H1 (cell line): ENCODE data around the gene CAMK2A. TPM values are rescaled to one million over a fixed set of nuclear protein-coding genes. Genes with fewer than 3 reads are reported as not detected.

Experiments
- CTCF ChIA-PET: fragments of 300-600 bp; sonication (Branson Sonifier 250); formaldehyde crosslinking; loops from one replicate; lab custom pipeline; 2021; ENCODE audit not compliant: partially characterized antibody; lab: Charles Lee
- POLR2A ChIA-PET: fragments of 300-600 bp; sonication (Branson Sonifier 250); formaldehyde crosslinking; loops from one replicate; lab custom pipeline; 2021; ENCODE audit warnings: inconsistent platforms; ENCODE audit not compliant: partially characterized antibody; lab: Charles Lee
- DNase-seq, 2 experiments: peaks; one replicate each; pipeline versions ENCODE4 v3.0.0 to v3.0.0-alpha.2; 2010 to 2022; ENCODE audit warnings: low spot score in 2 of 2, low read depth in 1 of 2, mixed read lengths in 1 of 2
- FAIRE-seq: peaks from 2 replicates; lab custom pipeline; 2011; peaks lifted over from hg19 to GRCh38; lab: Jason Lieb, UNC
- H2AFZ ChIP-seq: 2 replicates; pipeline ENCODE4 v1.8.1; 2012; ENCODE audit warnings: low read length, inconsistent platforms
- H2AK5ac ChIP-seq: 2 replicates; pipeline ENCODE4 v1.6.1; 2013; ENCODE audit warnings: low read depth, low read length
- H2BK120ac ChIP-seq: replicated peaks from 2 replicates; pipeline ENCODE3; 2013; ENCODE audit warnings: low read depth, low read length, inconsistent platforms
- H2BK12ac ChIP-seq: 2 replicates; pipeline ENCODE4 v1.6.1; 2013; ENCODE audit warnings: low read depth, low read length
- H2BK15ac ChIP-seq: 2 replicates; pipeline ENCODE4 v1.6.1; 2013; ENCODE audit warnings: low read length
- H2BK20ac ChIP-seq: 2 replicates; pipeline ENCODE4 v1.6.1; 2013; ENCODE audit warnings: low read length
- H2BK5ac ChIP-seq: 2 replicates; pipeline ENCODE4 v1.6.1; 2013; ENCODE audit warnings: low read depth, low read length
- H3K14ac ChIP-seq: 2 replicates; pipeline ENCODE4 v1.6.1; 2013; ENCODE audit warnings: inconsistent platforms; ENCODE audit not compliant: insufficient read length
- H3K18ac ChIP-seq: 2 replicates; pipeline ENCODE4 v1.6.1; 2013; ENCODE audit warnings: low read length; ENCODE audit errors: extremely low read depth
- H3K23ac ChIP-seq: 2 replicates; pipeline ENCODE4 v1.6.1; 2013; ENCODE audit warnings: inconsistent platforms; ENCODE audit not compliant: insufficient read length
- H3K23me2 ChIP-seq: 2 replicates; pipeline ENCODE4 v1.6.1; 2013; ENCODE audit warnings: low read depth, low read length
- H3K27ac ChIP-seq: 2 replicates; pipeline ENCODE4 v1.6.1; 2011; ENCODE audit warnings: low read depth, low read length, inconsistent platforms
- H3K27me3 ChIP-seq, 4 experiments: replicated peaks in 1 of 4; 1 replicate in 1 of 4; 2 replicates in 3 of 4; pipeline versions ENCODE4 v1.6.1 to v1.8.1; 2011 to 2013; ENCODE audit warnings: low read length in 3 of 4, mild to moderate bottlenecking in 3 of 4, inconsistent platforms in 2 of 4, mixed read lengths in 2 of 4, moderate library complexity in 1 of 4; ENCODE audit not compliant: control insufficient read depth in 3 of 4, insufficient read depth in 3 of 4; ENCODE audit errors: extremely low read depth in 1 of 4
- H3K36me3 ChIP-seq, 4 experiments: 2 replicates each; pipeline versions ENCODE4 v1.6.1 to v1.8.1; 2011 to 2013; ENCODE audit warnings: mild to moderate bottlenecking in 4 of 4, low read length in 3 of 4, moderate library complexity in 2 of 4, control low read depth in 1 of 4, inconsistent platforms in 1 of 4; ENCODE audit not compliant: insufficient read depth in 4 of 4, control insufficient read depth in 2 of 4
- H3K4ac ChIP-seq: replicated peaks from 2 replicates; pipeline ENCODE3; 2013; ENCODE audit warnings: low read length, low read depth, mixed read lengths, inconsistent platforms; ENCODE audit not compliant: insufficient read length
- H3K4me1 ChIP-seq, 4 experiments: replicated peaks in 1 of 4; 1 replicate in 1 of 4; 2 replicates in 3 of 4; pipeline versions ENCODE4 v1.6.1 to v1.8.1; 2011 to 2013; ENCODE audit warnings: low read length in 3 of 4, inconsistent platforms in 2 of 4, mixed read lengths in 1 of 4; ENCODE audit not compliant: insufficient read depth in 4 of 4, control insufficient read depth in 3 of 4
- H3K4me2 ChIP-seq, 2 experiments: 2 replicates each; pipeline versions ENCODE4 v1.6.1 to v1.8.1; 2011 to 2013; ENCODE audit warnings: low read depth in 2 of 2, low read length in 2 of 2, control low read depth in 1 of 2, inconsistent platforms in 1 of 2, mild to moderate bottlenecking in 1 of 2; ENCODE audit not compliant: insufficient read depth in 1 of 2
- H3K4me3 ChIP-seq, 4 experiments: fragments of 200-600, 300-600 bp in 1 of 4; sonication (generic), shearing (Covaris generic), sonication (Bioruptor Twin) in 1 of 4; 2 replicates each; pipeline versions ENCODE4 v1.5.1 to v1.8.1; 2011 to 2016; ENCODE audit warnings: low read length in 4 of 4, low read depth in 3 of 4, control low read depth in 2 of 4, inconsistent platforms in 2 of 4, mild to moderate bottlenecking in 2 of 4, mixed read lengths in 1 of 4, moderate library complexity in 1 of 4; ENCODE audit not compliant: insufficient read depth in 2 of 4; ENCODE audit errors: extremely low read depth in 1 of 4
- H3K56ac ChIP-seq: replicated peaks from 2 replicates; pipeline ENCODE3; 2013; ENCODE audit warnings: low read depth, mild to moderate bottlenecking, mixed read lengths, low read length, inconsistent platforms; ENCODE audit not compliant: insufficient read length
- H3K79me1 ChIP-seq: 2 replicates; pipeline ENCODE4 v1.6.1; 2013; ENCODE audit warnings: low read depth, low read length, control low read depth
- H3K79me2 ChIP-seq, 2 experiments: 2 replicates each; pipeline versions ENCODE4 v1.6.1 to v1.8.1; 2012 to 2013; ENCODE audit warnings: low read length in 2 of 2, mild to moderate bottlenecking in 2 of 2, inconsistent platforms in 1 of 2; ENCODE audit not compliant: insufficient read depth in 2 of 2, control insufficient read depth in 1 of 2
- H3K9ac ChIP-seq, 4 experiments: replicated peaks in 1 of 4; 1 replicate in 1 of 4; 2 replicates in 3 of 4; pipeline versions ENCODE4 v1.6.1 to v1.8.1; 2011 to 2013; ENCODE audit warnings: low read depth in 3 of 4, low read length in 3 of 4, control low read depth in 2 of 4, mild to moderate bottlenecking in 2 of 4, moderate library complexity in 2 of 4, inconsistent platforms in 1 of 4; ENCODE audit errors: extremely low read depth in 1 of 4
- H3K9me3 ChIP-seq, 2 experiments: 2 replicates each; pipeline versions ENCODE4 v1.6.1 to v1.8.1; 2012 to 2013; ENCODE audit warnings: mild to moderate bottlenecking in 2 of 2, moderate library complexity in 2 of 2, control low read depth in 1 of 2, inconsistent platforms in 1 of 2, low read depth in 1 of 2, low read length in 1 of 2, mixed read lengths in 1 of 2; ENCODE audit not compliant: insufficient read depth in 2 of 2
- H4K20me1 ChIP-seq, 2 experiments: replicated peaks in 1 of 2; 2 replicates each; pipeline versions ENCODE3 to v1.8.1; 2011 to 2013; ENCODE audit warnings: inconsistent platforms in 2 of 2, low read length in 2 of 2, mild to moderate bottlenecking in 1 of 2; ENCODE audit not compliant: insufficient read depth in 2 of 2, control insufficient read depth in 1 of 2
- H4K5ac ChIP-seq: 2 replicates; pipeline ENCODE4 v1.6.1; 2013; ENCODE audit warnings: low read length, low read depth, mixed read lengths, inconsistent platforms; ENCODE audit not compliant: insufficient read length
- H4K8ac ChIP-seq: 2 replicates; pipeline ENCODE4 v1.8.0; 2013; ENCODE audit warnings: mild to moderate bottlenecking, moderate library complexity, low read length, inconsistent platforms; ENCODE audit not compliant: insufficient read depth; ENCODE audit errors: extremely low read depth
- H4K91ac ChIP-seq: replicated peaks from 2 replicates; pipeline ENCODE3; 2013; ENCODE audit warnings: low read length, mixed read lengths, inconsistent platforms; ENCODE audit not compliant: insufficient read length
- CHD1 ChIP-seq: IDR thresholded peaks from 2 replicates; pipeline ENCODE4 v1.6.1; 2012; ENCODE audit warnings: low read depth, low read length, improper control_type of control experiment
- FOSL1 ChIP-seq: IDR thresholded peaks from 2 replicates; pipeline ENCODE4 v1.6.1; 2011; ENCODE audit warnings: mild to moderate bottlenecking, low read depth, low read length, moderate library complexity; ENCODE audit not compliant: insufficient read depth
- NRF1 ChIP-seq: IDR thresholded peaks from 2 replicates; pipeline ENCODE4 v1.6.1; 2011; ENCODE audit warnings: mild to moderate bottlenecking, low read depth, low read length, improper control_type of control experiment
- PHF8 ChIP-seq: fragments of 200-600 bp; sonication (generic); conservative IDR thresholded peaks from 2 replicates; pipeline ENCODE4 v1.7.1; 2012; ENCODE audit warnings: low read depth, mild to moderate bottlenecking, inconsistent platforms, low read length, moderate library complexity
- SP4 ChIP-seq: IDR thresholded peaks from 2 replicates; pipeline ENCODE4 v1.6.1; 2012; ENCODE audit warnings: low read length, inconsistent platforms
- whole genome bisulfite sequencing, 2 experiments: shearing (Covaris generic) in 1 of 2; methylation state at CpG; one replicate each; pipeline versions ENCODE4 v1.1.6 to v1.1.7; 2013 to 2015; ENCODE audit warnings: low lambda C conversion rate in 2 of 2, mixed read lengths in 2 of 2, inconsistent platforms in 1 of 2, low coverage in 1 of 2, missing lambda C conversion rate in 1 of 2; ENCODE audit not compliant: insufficient replicate concordance in 2 of 2, insufficient coverage in 1 of 2, insufficient read length in 1 of 2; ENCODE audit errors: extremely low coverage in 1 of 2, missing lambda C conversion rate in 1 of 2; 5-methylcytosine and 5-hydroxymethylcytosine counted together
- polyA plus RNA-seq, 7 experiments: library from polyadenylated mRNA; depleted of rRNA in 3 of 7; stranded (reverse) in 5 of 7; unstranded in 2 of 7; fragments of >200 nt in 5 of 7; fragments of 200-250 nt in 2 of 7; gene quantifications; 1 replicate in 5 of 7; 2 replicates in 1 of 7; 4 replicates in 1 of 7; pipeline versions ENCODE4 v1.2.1 to v1.2.3, GENCODE V29; 2011 to 2013; ENCODE audit warnings: missing spikeins in 2 of 7, mixed read lengths in 2 of 7
- total RNA-seq: library from RNA; stranded (reverse); fragmentation: NEBNext Ultra II Directional; extraction: Animal tissue kit (Norgen Biotek cat#: 25700); gene quantifications from 2 replicates; pipeline ENCODE4 v1.2.1, GENCODE V29; 2021
- TF ChIP-seq, protein P1 (sequence below): IDR thresholded peaks from 2 replicates; pipeline ENCODE4 v1.6.1; 2011; ENCODE audit warnings: low read depth, mild to moderate bottlenecking, low read length; ENCODE audit not compliant: insufficient read depth
- TF ChIP-seq, protein P2 (sequence below): IDR thresholded peaks from 2 replicates; pipeline ENCODE4 v1.6.1; 2011; ENCODE audit warnings: low read length, improper control_type of control experiment

CAMK2A gene
- total and polyA plus RNA-seq, 2 of the 8 experiments (the other 6 are each of a cell fraction or from before 2014, with no cell fraction given), result 0.20 to 0.28 TPM

DNA sequence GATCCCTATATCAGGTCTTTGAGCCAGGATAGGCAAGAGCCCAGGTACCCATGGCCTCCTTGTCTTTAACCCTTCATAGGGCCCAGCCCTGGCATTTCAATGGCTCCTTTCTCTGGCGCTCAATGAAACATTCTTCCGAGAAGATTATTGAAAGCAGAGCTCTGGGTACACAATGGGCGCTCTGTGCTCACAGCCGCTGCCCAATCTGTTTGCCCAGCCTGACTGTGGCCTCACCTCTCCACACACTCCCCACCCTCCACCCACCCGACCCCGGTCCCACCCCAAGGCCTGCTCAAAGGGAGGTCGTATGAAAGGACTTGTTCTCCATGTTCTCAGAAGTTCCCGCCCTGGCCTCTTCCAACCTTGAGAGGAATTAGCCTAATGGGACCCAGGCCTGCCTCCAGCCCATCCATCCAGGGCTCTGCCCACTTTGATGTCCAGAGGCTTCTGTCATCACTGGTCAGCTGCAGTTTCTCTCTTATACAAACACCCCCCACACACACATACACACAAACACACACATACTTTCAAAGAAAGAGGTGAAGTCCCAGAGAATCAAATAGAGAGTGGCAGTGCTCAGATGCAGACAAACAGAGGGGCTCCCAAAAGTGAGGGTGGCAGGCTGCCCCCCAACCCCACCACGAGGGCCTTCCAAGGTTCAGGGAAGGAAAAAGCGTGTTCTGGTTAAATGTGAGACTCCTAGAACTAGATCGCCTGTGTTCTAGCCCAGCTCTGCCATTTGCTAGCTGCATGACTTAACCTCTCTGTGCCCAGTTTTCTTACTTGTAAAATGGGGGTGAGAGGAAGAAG, 18.2 kb upstream of the CAMK2A start:
- H3K4me2 ChIP-seq, result no peak overlapping the region
- no peak overlapping the region for H3K56ac ChIP-seq
- 0 out of 2 replicates have a peak, but pooled peaks cover 3% of the 10 kb centered on the region for H3K23me2 ChIP-seq
- H4K8ac ChIP-seq, result no peak overlapping the region; the same call in 1 of the 2 replicates
- H3K4me3 ChIP-seq, result no peak overlapping the region
- no peak overlapping the region for H2BK12ac ChIP-seq
- no peak overlapping the region for H2BK120ac ChIP-seq
- H3K27ac ChIP-seq, result no peak overlapping the region
- 84% methylated on average over 10 of the region's 11 CpGs; no CpG with 5 or more reads in 1 of the 2 experiments for WGBS, 2 experiments
- peaks cover 6 to 20% (median 11%) of the 10 kb centered on the region in 4 experiments for H3K4me1 ChIP-seq
- H4K5ac ChIP-seq, result no peak overlapping the region
- no peak overlapping the region for H3K4ac ChIP-seq
- ChIA-PET CTCF (interaction anchor here (0.7 to 2.6 kb wide), 4 partner anchors 13 to 52 kb away, joined by 3 to 7 read pairs (median 4); no protein-coding TSS in a partner anchor), POLR2A (interaction anchor here (0.6 kb wide), 1 partner anchor 35 kb away, joined by 3 read pairs; no protein-coding TSS in a partner anchor)
- H3K9me3 ChIP-seq, result no peaks in the 10 kb centered on the region
- no peak overlapping the region for H3K9ac ChIP-seq
- H3K27me3 ChIP-seq, result no peaks in the 10 kb centered on the region
- no peak overlapping the region for H2BK20ac ChIP-seq
- H2BK15ac ChIP-seq, result no peak overlapping the region
- FAIRE-seq (no peak), DNase-seq (no peak)
- H3K36me3 ChIP-seq, result no peaks in the 10 kb centered on the region
- no peak overlapping the region for H2BK5ac ChIP-seq
- no peaks in the 10 kb centered on the region for H4K20me1 ChIP-seq
- no peak overlapping the region for H3K23ac ChIP-seq
- H3K18ac ChIP-seq, result no peak overlapping the region
- H2AFZ ChIP-seq, result no peak overlapping the region
- H4K91ac ChIP-seq, result no peak overlapping the region
- H3K79me1 ChIP-seq, result no peaks in the 10 kb centered on the region
- no peaks in the 10 kb centered on the region for H3K79me2 ChIP-seq
- H3K14ac ChIP-seq, result no peak overlapping the region
- no peak overlapping the region for H2AK5ac ChIP-seq
- TF ChIP-seq SP4 (no peak), FOSL1 (no peak), CHD1 (no peak), PHF8 (no peak), NRF1 (no peak)
- TF ChIP-seq, protein P1, sequence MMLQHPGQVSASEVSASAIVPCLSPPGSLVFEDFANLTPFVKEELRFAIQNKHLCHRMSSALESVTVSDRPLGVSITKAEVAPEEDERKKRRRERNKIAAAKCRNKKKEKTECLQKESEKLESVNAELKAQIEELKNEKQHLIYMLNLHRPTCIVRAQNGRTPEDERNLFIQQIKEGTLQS, result no peak
- TF ChIP-seq, protein P2, sequence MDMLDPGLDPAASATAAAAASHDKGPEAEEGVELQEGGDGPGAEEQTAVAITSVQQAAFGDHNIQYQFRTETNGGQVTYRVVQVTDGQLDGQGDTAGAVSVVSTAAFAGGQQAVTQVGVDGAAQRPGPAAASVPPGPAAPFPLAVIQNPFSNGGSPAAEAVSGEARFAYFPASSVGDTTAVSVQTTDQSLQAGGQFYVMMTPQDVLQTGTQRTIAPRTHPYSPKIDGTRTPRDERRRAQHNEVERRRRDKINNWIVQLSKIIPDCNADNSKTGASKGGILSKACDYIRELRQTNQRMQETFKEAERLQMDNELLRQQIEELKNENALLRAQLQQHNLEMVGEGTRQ, result no peak
